ENCODE measurements around the gene FADS3.

Gene FADS3

DNA sequence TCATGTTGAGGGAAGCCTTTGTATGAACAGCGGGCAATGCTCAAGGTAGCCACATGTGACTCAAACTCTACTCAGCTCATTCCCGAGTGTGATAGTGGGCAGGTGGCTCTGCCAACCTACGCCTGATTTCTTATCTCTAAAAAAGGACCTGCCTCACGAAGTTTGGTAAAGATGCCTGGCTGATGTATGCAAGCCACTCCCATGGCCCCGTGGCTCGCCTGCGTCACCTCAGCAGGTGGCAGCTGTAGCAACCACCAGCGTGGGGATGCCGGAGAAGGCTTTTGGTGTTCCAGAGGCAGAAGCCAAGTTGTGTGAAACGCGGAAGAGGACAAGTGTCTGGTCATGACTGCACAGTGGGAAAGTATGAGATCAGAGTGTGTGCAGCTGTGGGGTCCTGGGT, 57.9 kb downstream of the FADS3 start:
- DNase-seq = no peak

DNA sequence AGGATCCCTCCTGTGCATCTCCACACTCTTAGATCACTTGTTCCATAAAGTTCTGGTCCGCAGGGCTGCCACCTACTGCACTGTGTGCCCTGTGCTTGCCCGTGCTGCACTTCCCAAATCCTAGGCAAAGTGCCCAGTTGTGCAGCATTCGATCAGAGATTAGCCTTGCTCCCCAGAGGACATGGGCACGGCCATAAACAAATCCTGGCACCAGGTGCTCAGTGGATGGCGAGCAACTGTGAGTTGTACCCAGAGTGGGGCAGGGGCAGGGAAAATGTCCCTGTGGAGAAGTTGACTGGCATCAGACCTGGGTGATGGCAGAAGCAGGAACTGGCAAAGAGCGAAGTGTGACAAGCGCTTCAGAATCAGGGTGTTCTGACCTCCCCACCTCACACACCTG, 58.6 kb downstream of the FADS3 start:
- DNase-seq = no peak

DNA sequence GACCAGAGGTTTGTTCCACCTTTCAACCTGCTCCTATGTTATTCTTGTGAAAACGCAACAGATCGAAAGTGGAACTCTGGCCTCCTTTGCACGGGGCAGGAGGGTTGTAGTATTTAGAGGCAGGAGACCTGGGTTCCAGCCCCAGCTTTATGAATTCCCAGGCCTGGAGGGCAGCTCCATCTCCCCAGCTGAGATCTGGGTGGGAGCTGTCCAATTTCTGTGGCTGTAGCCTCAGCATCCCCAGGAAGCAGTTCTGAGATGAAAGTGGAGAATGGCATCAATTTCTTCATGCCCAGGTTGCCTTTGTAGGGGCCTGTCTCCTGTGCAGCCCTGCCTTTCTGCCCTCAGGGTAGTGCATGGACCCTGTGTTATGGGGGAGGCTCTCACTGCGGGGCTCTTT, 59.1 kb downstream of the FADS3 start:
- DNase-seq = no peak

DNA sequence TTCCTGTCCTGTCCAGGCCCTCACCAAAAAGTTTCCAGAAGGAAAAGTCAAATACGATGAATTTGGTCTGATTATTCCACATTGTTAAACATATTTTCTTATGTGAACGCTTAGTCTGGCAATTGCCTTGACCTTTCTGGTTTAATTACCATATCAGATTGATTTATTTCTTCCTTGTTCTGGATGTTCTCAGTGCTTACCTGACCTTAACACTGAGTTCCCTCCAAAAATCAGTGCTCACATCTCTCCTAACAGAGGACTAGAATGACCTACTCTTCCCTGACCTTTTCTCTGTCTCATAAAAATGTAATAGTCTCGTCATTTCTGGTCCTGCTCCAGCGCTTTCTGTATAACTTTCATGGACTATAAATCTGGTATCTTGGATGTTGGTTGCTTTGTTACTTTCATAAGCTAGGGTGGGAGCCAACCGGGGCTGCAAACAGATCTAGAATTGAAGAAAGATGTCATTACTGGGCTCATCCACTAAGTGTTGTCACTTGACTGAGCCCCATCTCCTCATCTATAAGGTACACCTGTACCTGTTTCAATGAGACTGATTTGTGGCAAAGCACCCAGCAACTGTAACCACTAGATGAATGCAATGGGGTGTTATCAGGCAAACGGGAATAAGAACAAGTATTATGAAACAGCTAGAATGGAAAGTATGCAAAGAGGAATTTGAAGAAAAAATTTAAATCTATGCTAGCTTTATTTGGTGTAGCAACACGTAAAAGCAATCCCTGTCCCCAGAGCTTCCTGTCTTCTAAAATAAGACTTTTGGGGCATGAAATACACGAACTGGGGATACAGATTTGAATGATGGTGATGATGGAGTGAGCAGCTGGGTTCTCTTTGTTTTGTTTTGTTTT, 60.9 kb downstream of the FADS3 start:
- no peak for DNase-seq

DNA sequence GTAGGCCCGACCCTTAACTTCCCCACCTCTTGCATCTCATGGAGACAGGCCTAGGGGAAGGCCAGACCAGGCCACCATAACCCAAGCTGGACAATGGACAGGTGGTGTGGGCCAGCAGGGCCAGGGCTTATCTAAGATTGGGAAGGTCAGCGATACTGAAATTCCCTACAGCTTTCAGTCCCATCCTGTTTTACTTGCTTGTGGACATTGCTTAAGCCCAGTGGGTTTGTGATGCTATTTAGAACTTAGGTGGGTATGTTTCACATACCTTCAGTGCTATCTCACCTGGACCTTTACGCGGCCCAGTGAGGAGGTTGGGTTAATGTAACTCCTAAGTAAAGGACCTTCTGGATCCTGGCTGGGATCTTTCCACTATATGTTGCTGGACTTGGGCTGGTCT, 61.5 kb downstream of the FADS3 start:
- DNase-seq = no peak

DNA sequence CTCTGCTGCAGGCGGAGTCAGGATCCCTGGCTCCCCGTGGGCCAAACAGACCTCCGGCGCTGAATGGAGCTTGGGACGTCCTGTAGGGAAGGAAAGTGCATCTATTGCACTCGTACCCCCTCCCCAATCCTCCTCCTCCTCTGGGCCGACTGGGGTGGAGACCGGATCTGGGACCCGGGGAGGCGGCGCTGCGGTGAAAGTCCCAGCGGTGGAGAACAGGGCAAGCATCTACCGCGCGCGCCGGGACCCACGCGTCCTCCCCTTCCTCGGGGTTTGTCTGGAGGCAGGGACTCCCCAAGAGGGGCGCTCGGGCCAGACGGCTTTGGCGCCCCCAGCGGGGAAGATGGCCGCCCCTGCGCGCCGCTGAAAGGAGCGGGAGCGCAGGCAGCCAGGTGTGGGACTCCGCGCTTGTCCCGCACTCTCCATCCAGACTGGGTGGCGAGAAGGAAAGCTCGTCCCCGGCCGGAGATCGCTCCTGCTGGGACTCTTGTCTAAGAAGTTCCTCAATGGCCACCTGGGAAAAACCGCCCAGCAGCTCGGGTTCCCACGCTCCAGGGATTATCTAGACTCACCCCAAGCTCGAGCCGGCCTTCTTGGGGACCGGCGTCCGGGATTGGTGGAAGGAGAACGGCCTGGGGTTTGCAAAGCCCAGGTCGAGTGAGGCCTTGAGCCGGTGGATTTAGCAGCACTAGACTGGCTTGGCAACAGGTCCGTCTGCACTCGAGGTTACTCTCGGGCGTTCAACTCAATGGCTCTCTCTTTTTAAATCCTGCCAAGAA, 62.5 kb downstream of the FADS3 start:
- no peak for DNase-seq

DNA sequence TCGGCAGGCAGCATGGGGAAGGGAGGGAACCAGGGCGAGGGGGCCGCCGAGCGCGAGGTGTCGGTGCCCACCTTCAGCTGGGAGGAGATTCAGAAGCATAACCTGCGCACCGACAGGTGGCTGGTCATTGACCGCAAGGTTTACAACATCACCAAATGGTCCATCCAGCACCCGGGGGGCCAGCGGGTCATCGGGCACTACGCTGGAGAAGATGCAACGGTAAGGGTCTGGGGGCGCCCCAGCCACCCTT, 63.0 kb downstream of the FADS3 start:
- no peak for DNase-seq

DNA sequence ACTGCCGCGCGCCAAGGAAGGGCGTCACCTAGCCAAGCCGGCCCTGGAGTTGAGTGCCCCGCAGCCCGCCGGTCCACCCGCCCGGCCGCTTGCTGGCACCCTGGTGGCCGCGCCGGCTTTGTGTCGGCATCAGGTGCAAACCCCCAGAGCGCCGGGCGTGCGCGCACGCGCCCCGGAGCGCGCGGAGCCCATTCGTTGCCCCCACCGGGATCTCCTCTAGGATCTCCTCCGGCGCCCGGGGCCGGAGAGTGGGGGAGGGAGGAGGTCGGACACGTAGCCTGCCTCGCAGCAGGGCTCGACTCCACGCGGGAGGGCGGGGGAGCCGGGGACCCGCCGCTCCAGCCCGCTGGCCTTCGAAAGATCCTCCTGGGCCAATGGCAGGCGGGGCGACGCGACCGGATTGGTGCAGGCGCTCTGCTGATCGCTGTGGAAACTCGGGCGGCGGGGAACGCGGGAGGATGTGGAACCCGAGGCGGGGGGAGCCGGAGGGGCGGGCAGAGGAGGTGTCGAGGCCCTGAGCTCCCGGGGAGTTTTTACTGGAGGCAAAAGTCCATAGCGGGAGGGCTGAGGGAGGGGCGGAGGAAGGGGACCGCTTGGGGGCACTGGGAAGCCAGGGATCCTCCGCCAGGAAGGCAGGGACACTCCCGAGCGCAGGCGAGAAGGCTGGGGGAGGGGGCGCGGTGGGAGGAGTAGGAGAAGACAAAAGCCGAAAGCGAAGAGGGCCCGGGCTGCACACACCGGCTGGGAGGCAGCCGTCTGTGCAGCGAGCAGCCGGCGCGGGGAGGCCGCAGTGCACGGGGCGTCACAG, 63.6 kb downstream of the FADS3 start, which contains the start of gene FADS2:
FADS2 (plus strand) TSS at position 730 of the 808 bp plus-strand sequence. CDS start 91 bp downstream, outside the sequence.
- DNase-seq = peak; percentile 78

DNA sequence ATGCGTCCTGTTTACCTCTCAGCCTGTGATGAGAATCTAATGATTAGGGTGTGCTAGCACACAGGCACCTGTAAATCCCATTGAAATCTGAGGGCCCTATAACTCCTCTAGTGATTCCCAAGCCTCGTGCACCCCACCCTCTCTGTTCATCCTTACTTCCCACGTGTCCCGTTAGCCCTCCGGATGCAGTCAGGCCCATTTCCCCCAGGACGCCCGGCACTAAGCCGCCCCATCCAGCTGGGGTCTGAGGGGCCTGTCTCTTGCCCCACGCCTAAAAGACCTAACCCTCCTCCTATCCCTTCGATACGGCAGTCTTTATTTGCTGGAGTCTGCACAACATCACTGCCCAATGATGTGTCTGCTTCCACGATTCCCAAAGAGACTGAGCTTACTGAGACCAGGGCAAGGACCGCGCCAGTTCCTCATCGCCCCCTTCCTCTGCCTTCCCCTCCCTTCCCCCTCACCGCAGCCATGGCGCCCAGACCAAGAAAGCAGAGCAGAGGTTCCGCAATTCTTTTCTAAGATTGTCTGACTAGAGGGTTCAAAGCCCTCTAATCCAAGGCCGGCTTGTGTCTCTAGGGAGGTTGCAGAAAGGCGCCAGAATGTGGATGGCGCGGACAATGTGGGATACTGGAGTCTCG, 64.3 kb downstream of the FADS3 start:
- DNase-seq = no peak
